GM21723 (cell line): Measurements from ENCODE around the gene TNRC6B.
A peak's percentile ranks its signal among the peaks of the same experiment; 100 is the strongest.
"Not testable (repeated sequence)": the region's sequence is repeated elsewhere in the genome, so short reads cannot be mapped to it uniquely, and the experiment has no call there.

Experiments
- ATAC-seq: cut with Tn5 transposase; IDR thresholded peaks from one replicate; pipeline ENCODE4 v1.9.1; 2021; ENCODE audit warnings: mild to moderate bottlenecking, moderate library complexity; ENCODE audit not compliant: unreplicated experiment

The TNRC6B gene, protein sequence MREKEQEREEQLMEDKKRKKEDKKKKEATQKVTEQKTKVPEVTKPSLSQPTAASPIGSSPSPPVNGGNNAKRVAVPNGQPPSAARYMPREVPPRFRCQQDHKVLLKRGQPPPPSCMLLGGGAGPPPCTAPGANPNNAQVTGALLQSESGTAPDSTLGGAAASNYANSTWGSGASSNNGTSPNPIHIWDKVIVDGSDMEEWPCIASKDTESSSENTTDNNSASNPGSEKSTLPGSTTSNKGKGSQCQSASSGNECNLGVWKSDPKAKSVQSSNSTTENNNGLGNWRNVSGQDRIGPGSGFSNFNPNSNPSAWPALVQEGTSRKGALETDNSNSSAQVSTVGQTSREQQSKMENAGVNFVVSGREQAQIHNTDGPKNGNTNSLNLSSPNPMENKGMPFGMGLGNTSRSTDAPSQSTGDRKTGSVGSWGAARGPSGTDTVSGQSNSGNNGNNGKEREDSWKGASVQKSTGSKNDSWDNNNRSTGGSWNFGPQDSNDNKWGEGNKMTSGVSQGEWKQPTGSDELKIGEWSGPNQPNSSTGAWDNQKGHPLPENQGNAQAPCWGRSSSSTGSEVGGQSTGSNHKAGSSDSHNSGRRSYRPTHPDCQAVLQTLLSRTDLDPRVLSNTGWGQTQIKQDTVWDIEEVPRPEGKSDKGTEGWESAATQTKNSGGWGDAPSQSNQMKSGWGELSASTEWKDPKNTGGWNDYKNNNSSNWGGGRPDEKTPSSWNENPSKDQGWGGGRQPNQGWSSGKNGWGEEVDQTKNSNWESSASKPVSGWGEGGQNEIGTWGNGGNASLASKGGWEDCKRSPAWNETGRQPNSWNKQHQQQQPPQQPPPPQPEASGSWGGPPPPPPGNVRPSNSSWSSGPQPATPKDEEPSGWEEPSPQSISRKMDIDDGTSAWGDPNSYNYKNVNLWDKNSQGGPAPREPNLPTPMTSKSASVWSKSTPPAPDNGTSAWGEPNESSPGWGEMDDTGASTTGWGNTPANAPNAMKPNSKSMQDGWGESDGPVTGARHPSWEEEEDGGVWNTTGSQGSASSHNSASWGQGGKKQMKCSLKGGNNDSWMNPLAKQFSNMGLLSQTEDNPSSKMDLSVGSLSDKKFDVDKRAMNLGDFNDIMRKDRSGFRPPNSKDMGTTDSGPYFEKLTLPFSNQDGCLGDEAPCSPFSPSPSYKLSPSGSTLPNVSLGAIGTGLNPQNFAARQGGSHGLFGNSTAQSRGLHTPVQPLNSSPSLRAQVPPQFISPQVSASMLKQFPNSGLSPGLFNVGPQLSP (N-terminal part only)

DNA sequence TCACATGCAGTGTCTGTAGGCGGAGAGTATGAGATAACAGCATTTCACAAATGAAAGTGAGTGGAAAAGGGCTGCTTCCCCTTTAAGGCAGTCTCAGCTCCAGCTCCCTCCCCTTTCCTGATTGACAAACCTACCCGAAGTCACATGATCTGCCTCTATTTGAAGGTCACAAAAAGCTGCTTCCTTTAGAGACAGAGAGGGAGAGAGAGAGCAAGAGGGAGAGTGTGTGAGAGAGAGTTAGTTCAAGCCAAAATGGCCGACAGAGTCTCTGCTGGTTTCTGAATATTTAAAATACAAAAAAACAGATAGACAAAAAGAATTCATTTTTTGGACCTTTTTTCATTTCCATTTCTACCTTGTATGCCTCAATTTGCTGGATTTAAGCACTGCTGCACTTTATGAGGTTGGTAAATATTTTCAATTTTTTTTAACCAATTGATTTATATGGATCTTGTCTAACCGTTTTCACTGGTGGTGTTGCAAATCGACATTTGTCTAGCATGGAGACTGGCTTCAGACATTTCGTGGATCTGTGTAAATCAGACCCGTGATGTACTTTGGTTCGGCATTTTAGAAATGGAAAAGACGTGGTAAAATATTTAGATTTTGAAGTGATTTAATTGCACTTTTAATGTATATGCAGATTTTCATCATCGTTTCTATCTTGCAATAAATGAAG lies at the start of gene TNRC6B:
Gene TNRC6B (plus strand): TSS at position 188 of the 679 bp plus-strand sequence. CDS start 211 bp downstream, at position 399.
- ATAC-seq, result peak; percentile 78

DNA sequence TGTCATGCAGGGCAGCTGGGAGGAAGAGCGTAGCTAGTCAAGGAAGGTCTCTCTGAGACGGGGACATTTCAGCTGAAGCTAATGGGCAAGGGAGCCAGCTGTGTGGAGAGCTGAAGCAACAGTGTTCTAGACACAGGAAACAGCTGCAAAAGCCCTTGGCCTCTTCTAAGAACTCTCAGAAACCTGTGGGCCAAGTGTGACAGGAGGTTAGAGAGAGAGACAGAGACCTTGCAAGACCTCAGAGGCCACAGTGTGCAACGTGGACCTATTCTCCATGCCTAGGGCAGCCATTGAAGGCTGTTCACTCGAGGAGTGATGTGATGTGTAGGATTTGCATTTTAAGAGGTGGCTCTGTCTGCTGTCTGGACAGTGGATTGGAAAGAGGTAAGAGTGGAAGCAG lies 48.7 kb upstream of the TNRC6B start:
- no peak for ATAC-seq

- ATAC-seq, result no peak
Measured at GRCh38 chr22:40137132-40137531, 40.6 kb upstream of the TNRC6B start.

DNA sequence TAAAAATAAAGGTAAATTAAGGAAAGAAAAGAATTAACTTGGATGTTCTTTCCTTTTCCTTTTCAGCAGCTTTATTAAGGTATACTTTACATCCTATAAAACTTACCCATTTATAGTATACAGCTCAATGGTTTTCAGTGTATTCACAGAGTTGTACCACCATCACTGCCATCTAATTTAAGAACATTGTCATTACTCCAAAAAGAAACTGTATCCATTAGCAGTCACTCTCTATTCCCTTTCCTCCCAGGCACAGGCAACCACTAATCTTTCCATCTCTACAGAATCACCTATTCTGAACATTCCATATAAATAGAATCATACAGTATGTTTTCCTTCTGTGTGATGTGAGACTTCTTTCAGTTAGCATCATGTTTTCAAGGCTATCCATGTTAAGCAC lies 38.9 kb upstream of the TNRC6B start:
- no peak for ATAC-seq

DNA sequence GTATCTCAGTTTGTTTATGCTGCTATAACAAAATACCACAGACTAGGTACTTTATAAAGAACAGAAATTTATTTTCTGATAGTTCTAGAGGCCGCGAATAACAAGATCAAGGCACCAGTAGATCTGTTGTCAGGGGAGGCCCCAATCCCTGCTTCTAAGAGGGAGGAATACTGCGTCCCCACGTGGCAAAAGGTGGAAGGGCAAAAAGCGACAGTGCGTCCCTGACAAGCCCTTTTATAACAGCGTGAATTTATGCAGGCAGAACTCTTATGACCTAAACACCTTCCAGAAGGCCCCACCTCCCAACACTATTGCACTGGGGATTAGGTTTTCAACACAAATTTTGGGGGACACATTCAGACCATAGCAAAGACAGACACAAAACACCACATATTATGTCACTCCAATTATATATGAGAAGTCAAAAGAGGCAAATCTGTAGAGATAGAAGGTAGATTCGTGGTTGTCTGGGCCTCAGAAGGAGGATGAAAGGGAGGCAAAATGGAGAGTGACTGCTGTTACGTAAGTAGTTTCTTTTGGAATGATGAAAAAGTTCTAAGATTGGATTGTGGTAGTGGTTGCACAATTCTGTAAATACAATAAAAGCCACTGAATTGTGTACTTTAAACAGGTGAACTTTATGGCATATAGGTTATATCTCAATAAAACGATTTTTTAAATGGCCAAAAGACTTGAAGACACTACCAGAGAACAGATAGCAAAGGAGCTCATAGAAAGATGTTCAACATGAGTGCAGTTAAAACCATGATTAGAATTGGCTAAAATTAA lies 30.1 kb upstream of the TNRC6B start:
- no peak for ATAC-seq

- no peak for ATAC-seq
Measured at GRCh38 chr22:40153192-40153591, 24.5 kb upstream of the TNRC6B start.

DNA sequence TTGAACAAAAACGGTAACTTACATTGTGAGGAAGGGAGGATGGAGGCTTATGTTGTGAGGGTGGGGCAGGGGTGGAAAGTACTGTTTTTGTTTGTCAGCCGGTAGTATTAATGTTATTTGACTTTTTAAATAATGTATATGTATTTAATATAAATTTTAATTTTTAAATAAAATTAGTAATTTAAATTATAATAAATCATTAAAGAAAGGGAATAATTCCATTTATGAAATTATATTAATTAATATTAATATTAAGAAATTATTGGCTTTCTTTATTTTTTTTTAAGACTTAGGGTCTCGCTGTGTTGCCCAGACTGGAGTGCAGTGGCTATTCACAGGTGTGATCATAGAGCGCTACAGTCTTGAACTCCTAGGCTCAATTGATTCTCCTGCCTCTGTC lies 24.0 kb upstream of the TNRC6B start:
- ATAC-seq, result no peak

DNA sequence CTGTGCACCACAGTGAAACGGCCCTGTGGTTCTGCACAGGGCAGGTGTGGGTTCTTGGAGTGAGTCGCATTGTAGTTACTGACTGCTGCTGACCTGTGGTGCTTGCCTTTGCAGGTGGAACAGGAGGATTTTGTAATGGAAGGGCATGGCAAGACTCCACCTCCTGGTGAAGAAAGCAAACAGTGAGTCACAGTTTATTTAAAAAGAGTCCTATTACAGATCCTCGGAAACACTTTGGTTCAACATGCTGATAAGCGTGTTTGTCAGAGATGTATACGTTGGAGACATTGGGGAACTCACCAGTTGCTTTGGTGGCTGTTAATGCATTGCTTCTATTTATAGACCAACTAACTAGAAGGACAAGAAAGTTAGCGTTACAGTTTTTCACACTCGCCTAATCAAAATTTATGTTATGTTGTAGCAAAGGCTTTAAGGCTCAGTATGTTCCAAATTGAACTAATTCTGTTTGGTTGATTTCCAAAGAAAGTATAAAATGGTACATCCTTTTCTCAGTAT lies 21.7 kb upstream of the TNRC6B start:
- no peak for ATAC-seq

GRCh38 chr22:40156682-40157081 lies 21.0 kb upstream of the TNRC6B start:
- not testable (repeated sequence) for ATAC-seq

- ATAC-seq, result no peak
Measured at GRCh38 chr22:40157330-40157945, 20.3 kb upstream of the TNRC6B start.

DNA sequence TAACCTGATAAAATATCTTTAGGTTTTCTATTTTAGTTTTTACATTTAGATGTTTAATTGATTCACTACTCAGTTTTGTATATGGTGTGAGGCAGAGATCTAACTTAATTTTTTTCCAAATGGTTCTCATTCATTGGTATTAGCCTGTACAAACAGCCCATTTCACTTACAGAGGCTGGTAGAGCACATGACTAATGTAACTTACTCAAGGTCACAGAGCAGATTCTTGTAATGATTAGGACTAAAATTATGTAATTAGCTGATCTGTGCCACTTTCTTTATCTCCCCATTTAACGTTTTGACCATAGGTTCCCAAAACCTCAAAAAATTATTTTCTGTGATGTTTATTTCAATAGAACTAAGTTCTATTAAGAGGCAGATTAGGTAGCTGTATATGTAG lies 16.5 kb upstream of the TNRC6B start:
- ATAC-seq, result no peak

DNA sequence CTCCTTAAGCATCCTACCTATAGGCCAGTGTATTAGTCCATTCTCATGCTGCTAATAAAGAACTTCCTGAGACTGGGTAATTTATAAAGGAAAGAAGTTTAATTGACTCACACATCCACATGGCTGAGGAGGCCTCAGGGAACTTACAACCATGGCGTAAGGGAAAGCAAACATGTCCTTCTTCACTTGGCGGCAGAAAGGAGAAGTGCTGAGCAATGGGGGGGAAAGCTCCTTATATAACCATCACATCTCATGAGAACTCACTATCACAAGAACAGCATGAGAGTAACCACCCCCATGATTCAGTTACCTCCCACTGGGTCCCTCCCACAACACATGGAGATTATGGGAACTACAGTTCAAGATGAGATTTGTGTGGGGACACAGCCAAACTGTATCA lies 12.2 kb upstream of the TNRC6B start:
- ATAC-seq, result not testable (repeated sequence)

GRCh38 chr22:40175611-40176244 lies 2.0 kb upstream of the TNRC6B start:
- no peak for ATAC-seq

- ATAC-seq, result no peak
Measured at GRCh38 chr22:40176921-40177737, 596 bp upstream of the TNRC6B start.

- ATAC-seq, result no peak
Measured at GRCh38 chr22:40178417-40179409, 988 bp downstream of the TNRC6B start.

DNA sequence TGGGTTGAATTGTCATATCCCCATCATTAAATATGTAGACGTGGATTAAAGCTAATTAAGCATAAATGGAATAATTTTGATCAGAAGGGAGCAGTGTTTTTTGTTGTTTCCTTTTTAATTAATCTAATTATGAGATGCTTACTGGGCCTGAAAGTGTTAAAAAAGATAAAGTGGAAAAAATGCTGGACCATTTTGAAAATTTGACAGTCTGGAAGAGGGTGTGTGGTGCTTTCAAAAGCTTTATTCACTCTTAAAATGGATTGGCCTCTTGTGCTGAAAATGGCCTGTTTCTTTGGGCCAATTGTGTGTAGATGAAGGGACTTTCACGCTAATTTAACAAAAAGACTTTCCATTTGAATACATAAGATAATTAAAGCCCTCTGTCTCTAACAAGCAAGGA lies 1.8 kb downstream of the TNRC6B start:
- no peak for ATAC-seq

GRCh38 chr22:40180403-40180802 lies 2.7 kb downstream of the TNRC6B start:
- ATAC-seq, result no peak
